Osteocyte (in vitro differentiated cells): ENCODE data around the gene KIFC3. TPM values are rescaled to one million over a fixed set of nuclear protein-coding genes. Genes with fewer than 3 reads are reported as not detected.

Source experiments
- DNase-seq: peaks from one replicate; pipeline ENCODE4 v3.0.0; 2021; ENCODE audit warnings: mixed read lengths; ENCODE audit not compliant: unreplicated experiment; ENCODE audit errors: extremely low spot score
- H3K27ac Mint-ChIP-seq: one replicate; pipeline ENCODE4 v1.8.0; 2021; ENCODE audit warnings: mild to moderate bottlenecking, mixed read lengths; ENCODE audit not compliant: unreplicated experiment
- H3K27me3 Mint-ChIP-seq: one replicate; pipeline ENCODE4 v1.8.0; 2021; ENCODE audit warnings: mixed read lengths; ENCODE audit not compliant: unreplicated experiment
- H3K36me3 Mint-ChIP-seq: one replicate; pipeline ENCODE4 v1.8.0; 2021; ENCODE audit warnings: mixed read lengths; ENCODE audit not compliant: unreplicated experiment
- H3K4me1 Mint-ChIP-seq: one replicate; pipeline ENCODE4 v1.8.0; 2021; ENCODE audit warnings: mixed read lengths; ENCODE audit not compliant: unreplicated experiment
- H3K4me3 Mint-ChIP-seq: one replicate; pipeline ENCODE4 v1.8.0; 2021; ENCODE audit warnings: mild to moderate bottlenecking, moderate library complexity, mixed read lengths; ENCODE audit not compliant: unreplicated experiment
- H3K9me3 Mint-ChIP-seq: one replicate; pipeline ENCODE4 v1.8.0; 2021; ENCODE audit warnings: mixed read lengths; ENCODE audit not compliant: unreplicated experiment
- total RNA-seq: library from RNA; stranded (reverse); gene quantifications from 2 replicates; pipeline ENCODE4 v1.2.1, GENCODE V29; 2021
- TF ChIP-seq, protein P1 (sequence below): fragments of 200-600 bp; sonication (generic); IDR thresholded peaks from 2 replicates; pipeline ENCODE4 v1.5.0; 2021; ENCODE audit warnings: antibody characterized with exemption, mild to moderate bottlenecking, moderate library complexity

KIFC3 gene
- total RNA-seq, 1 donor from 2014 or later, result 196 TPM

DNA sequence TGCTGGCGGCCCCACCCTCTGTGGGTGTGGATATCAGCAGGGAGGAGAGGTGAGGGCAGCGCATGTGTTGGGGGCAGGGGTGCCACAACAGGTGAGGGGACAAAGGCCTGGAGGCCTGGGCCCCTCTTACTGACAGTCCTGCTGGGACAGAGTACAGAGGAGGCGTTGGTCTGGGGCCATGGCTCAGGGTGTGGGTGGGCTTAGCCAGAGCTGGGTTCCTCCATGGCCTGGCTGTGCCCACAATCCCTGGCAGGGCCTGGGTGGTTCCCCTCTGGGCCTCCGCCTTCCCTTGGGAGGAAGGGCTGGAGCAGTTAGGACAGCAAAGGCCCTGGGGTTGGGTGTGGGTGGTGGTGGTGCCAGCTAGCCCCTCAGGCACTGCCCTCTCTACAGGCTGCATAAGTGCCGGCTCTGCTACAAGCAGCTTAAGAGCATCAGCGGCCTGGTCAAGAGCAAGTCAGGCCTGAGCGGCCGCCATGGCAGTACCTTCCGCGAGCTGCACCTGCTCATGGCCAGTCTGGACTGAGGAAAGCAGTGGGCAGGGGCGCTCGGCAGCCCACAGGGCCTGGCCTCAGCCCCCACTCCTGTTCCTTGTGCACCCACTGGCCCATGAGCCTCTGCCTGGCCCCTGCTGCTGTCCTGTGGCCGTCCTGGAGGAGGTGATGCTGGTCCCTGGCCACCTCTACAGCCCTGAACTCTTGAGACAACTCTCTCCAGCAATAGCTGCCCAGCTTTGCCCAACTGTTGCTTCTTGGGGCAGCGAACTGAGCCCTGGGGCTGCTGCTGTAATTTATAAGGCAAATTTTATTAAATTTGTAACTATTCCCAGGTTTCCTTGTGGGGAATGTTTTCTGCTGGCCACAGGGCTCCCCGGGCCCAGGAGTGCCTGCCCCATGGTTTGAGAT lies 45.6 kb downstream of the KIFC3 start:
- TF ChIP-seq, protein P1, sequence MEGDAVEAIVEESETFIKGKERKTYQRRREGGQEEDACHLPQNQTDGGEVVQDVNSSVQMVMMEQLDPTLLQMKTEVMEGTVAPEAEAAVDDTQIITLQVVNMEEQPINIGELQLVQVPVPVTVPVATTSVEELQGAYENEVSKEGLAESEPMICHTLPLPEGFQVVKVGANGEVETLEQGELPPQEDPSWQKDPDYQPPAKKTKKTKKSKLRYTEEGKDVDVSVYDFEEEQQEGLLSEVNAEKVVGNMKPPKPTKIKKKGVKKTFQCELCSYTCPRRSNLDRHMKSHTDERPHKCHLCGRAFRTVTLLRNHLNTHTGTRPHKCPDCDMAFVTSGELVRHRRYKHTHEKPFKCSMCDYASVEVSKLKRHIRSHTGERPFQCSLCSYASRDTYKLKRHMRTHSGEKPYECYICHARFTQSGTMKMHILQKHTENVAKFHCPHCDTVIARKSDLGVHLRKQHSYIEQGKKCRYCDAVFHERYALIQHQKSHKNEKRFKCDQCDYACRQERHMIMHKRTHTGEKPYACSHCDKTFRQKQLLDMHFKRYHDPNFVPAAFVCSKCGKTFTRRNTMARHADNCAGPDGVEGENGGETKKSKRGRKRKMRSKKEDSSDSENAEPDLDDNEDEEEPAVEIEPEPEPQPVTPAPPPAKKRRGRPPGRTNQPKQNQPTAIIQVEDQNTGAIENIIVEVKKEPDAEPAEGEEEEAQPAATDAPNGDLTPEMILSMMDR, result no peak
- Mint-ChIP-seq H3K27me3 (no peaks in the 10 kb centered on the region), H3K27ac (peak overlapping the region; percentile 23), H3K4me1 (peaks cover 13% of the 10 kb centered on the region), H3K9me3 (no peaks in the 10 kb centered on the region), H3K4me3 (no peak overlapping the region), H3K36me3 (peaks cover 10% of the 10 kb centered on the region)
- no peak for DNase-seq

DNA sequence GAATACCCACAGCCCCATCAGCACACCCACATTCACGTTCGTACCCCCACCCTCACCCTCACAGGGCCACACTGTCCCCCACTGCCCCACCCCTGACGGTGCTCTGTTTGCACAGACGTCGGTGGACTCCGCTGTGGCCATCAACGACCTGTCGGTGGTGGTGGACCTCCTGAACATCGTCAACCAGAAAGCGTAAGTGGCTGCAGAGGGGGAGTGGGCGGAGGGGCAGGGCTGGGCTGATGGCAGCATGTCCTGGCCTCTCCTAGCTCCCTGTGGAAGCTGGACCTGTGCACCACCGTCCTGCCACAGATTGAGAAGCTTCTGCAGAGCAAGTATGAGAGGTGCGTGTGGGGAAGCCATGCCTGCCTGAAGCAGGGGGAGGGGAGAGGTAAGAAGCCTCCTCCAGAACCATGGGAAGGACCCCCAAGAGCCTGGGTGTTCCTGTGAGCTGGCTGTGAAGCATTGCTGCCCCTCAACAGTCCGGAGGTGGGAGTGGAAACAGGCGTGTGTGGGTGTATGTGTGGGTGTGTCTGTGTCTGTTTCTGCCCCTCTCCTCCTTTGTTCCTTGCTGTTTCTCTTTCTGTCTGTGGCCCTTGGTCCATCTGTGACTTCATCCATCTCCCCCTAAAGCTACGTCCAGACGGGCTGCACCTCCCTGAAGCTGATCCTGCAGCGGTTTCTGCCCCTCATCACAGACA lies 46.4 kb downstream of the KIFC3 start:
- DNase-seq, result no peak
- Mint-ChIP-seq H3K36me3 (peaks cover 9% of the 10 kb centered on the region), H3K27ac (peak overlapping the region; percentile 52), H3K27me3 (no peaks in the 10 kb centered on the region), H3K4me1 (peaks cover 13% of the 10 kb centered on the region), H3K4me3 (no peak overlapping the region), H3K9me3 (no peaks in the 10 kb centered on the region)
- TF ChIP-seq, protein P1, result no peak

DNA sequence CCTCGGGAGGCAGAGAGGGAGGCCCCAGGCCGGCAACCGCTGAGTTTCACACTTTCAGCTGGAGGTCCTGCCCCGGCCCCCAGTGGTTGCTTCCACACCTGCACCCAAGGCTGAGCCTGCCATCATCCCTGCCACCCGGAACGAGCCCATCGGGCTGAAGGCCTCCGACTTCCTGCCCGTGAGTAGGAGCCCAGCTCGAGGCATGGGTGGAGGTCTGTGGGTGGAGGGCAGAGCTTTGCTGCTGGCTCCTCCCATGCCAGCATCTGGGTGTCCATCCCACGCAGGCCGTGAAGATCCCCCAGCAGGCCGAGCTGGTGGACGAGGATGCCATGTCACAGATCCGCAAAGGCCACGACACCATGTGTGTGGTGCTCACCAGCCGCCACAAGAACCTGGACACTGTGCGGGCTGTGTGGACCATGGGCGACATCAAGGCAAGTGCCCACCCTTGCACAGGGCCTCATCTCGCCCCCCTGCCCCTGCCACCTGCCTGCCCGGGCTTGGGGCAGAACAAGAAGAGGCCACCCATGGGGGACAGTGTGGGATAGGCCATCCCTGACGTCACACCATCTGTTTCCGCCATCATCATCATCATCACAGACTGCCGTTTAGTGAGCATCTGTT lies 47.1 kb downstream of the KIFC3 start:
- Mint-ChIP-seq H3K27ac (no peak overlapping the region), H3K27me3 (no peaks in the 10 kb centered on the region), H3K36me3 (peaks cover 9% of the 10 kb centered on the region), H3K4me1 (peaks cover 13% of the 10 kb centered on the region), H3K9me3 (no peaks in the 10 kb centered on the region), H3K4me3 (no peak overlapping the region)
- TF ChIP-seq, protein P1, result no peak
- no peak for DNase-seq

- no peak for DNase-seq
- peaks cover 7% of the 10 kb centered on the region for H3K36me3 Mint-ChIP-seq
- H3K27ac Mint-ChIP-seq, result no peak overlapping the region
- H3K9me3 Mint-ChIP-seq, result no peaks in the 10 kb centered on the region
- TF ChIP-seq, protein P1, result no peak
- H3K27me3 Mint-ChIP-seq, result no peaks in the 10 kb centered on the region
- H3K4me1 Mint-ChIP-seq, result peaks cover 13% of the 10 kb centered on the region
- no peak overlapping the region for H3K4me3 Mint-ChIP-seq
Measured at GRCh38 chr16:57754354-57755060, 47.8 kb downstream of the KIFC3 start.
